ENCODE results near the gene MSH5. TPM values are rescaled to one million over a fixed set of nuclear protein-coding genes. Genes with fewer than 3 reads are reported as not detected.

The MSH5 gene
- total and polyA plus RNA-seq, 2 of the 13 experiments (the other 11 are each of a cell fraction or from before 2014, with no cell fraction given): 10.2 to 38.7 TPM

DNA sequence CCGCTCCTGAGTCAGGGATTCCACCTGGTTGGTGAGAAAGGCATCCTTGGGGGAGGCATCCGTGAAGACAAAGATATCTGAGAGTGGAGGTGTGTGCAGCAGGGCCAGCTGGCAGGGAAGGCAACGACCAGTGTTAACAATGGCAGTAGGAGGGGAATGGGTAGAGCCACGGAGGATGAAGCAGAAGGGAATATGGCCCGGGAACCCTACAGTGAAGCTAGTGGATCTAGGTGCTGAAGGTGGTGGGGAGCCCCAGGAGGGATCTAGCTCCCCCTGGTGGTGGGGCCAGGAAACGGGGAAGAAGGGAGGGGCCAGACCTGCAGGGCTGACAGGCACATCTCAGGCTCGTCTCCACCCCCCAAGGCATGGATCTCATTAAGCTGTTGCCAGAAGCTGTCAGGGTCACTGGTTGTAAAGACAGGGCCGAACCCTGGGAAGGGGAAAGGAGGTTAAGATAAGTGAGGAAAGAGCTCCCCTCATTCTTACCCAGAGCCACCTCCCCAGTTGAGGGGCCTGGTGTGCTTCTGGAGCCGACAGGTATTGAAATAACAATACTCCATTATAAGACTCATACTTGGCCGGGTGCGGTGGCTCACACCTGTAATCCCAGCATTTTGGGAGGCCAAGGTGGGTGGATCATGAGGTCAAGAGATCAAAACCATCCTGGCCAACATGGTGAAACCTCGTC lies 30.0 kb downstream of the MSH5 start (continued):
- no peak for TF ChIP-seq ZNF547 (CRISPR knock-in tag; IDR thresholded peaks at IDR 0.05)
- no peak for TF ChIP-seq GPN1 (CRISPR knock-in tag; IDR thresholded peaks at IDR 0.05; ENCODE audit: borderline replicate concordance)
- peak; percentile 77 for TF ChIP-seq ZMYM2 (CRISPR knock-in tag; IDR thresholded peaks at IDR 0.05)
- TF ChIP-seq ZNF383 (CRISPR knock-in tag; IDR thresholded peaks at IDR 0.05; ENCODE audit: borderline replicate concordance): no peak
- no peak for TF ChIP-seq ZNF264 (CRISPR knock-in tag; IDR thresholded peaks at IDR 0.05)
- peak; percentile 53 for TF ChIP-seq ZNF883 (CRISPR knock-in tag; IDR thresholded peaks at IDR 0.05; ENCODE audit: not compliant biosample characterization)
- TF ChIP-seq ZMAT3 (CRISPR knock-in tag; conservative IDR thresholded peaks at IDR 0.05): no peak
- peak; percentile 61; the same call in 1 of the 2 replicates for TF ChIP-seq ZSCAN25 (CRISPR knock-in tag; IDR thresholded peaks at IDR 0.05)
- no peak for TF ChIP-seq KDM6A (CRISPR knock-in tag; IDR thresholded peaks at IDR 0.05; ENCODE audit: low read depth)
- TF ChIP-seq RNF2 (conservative IDR thresholded peaks at IDR 0.05; ENCODE audit: low read depth): no peak
- no peak for TF ChIP-seq KLF15 (CRISPR knock-in tag; IDR thresholded peaks at IDR 0.05; ENCODE audit: borderline replicate concordance)
- TF ChIP-seq KMT2B (CRISPR knock-in tag; IDR thresholded peaks at IDR 0.05): 0 out of 2 replicates have a peak, but pooled peaks have one; percentile 48
- TF ChIP-seq ZNF776 (CRISPR knock-in tag; IDR thresholded peaks at IDR 0.05): no peak
- TF ChIP-seq SMYD3 (CRISPR knock-in tag; IDR thresholded peaks at IDR 0.05): no peak
- TF ChIP-seq, protein P1, sequence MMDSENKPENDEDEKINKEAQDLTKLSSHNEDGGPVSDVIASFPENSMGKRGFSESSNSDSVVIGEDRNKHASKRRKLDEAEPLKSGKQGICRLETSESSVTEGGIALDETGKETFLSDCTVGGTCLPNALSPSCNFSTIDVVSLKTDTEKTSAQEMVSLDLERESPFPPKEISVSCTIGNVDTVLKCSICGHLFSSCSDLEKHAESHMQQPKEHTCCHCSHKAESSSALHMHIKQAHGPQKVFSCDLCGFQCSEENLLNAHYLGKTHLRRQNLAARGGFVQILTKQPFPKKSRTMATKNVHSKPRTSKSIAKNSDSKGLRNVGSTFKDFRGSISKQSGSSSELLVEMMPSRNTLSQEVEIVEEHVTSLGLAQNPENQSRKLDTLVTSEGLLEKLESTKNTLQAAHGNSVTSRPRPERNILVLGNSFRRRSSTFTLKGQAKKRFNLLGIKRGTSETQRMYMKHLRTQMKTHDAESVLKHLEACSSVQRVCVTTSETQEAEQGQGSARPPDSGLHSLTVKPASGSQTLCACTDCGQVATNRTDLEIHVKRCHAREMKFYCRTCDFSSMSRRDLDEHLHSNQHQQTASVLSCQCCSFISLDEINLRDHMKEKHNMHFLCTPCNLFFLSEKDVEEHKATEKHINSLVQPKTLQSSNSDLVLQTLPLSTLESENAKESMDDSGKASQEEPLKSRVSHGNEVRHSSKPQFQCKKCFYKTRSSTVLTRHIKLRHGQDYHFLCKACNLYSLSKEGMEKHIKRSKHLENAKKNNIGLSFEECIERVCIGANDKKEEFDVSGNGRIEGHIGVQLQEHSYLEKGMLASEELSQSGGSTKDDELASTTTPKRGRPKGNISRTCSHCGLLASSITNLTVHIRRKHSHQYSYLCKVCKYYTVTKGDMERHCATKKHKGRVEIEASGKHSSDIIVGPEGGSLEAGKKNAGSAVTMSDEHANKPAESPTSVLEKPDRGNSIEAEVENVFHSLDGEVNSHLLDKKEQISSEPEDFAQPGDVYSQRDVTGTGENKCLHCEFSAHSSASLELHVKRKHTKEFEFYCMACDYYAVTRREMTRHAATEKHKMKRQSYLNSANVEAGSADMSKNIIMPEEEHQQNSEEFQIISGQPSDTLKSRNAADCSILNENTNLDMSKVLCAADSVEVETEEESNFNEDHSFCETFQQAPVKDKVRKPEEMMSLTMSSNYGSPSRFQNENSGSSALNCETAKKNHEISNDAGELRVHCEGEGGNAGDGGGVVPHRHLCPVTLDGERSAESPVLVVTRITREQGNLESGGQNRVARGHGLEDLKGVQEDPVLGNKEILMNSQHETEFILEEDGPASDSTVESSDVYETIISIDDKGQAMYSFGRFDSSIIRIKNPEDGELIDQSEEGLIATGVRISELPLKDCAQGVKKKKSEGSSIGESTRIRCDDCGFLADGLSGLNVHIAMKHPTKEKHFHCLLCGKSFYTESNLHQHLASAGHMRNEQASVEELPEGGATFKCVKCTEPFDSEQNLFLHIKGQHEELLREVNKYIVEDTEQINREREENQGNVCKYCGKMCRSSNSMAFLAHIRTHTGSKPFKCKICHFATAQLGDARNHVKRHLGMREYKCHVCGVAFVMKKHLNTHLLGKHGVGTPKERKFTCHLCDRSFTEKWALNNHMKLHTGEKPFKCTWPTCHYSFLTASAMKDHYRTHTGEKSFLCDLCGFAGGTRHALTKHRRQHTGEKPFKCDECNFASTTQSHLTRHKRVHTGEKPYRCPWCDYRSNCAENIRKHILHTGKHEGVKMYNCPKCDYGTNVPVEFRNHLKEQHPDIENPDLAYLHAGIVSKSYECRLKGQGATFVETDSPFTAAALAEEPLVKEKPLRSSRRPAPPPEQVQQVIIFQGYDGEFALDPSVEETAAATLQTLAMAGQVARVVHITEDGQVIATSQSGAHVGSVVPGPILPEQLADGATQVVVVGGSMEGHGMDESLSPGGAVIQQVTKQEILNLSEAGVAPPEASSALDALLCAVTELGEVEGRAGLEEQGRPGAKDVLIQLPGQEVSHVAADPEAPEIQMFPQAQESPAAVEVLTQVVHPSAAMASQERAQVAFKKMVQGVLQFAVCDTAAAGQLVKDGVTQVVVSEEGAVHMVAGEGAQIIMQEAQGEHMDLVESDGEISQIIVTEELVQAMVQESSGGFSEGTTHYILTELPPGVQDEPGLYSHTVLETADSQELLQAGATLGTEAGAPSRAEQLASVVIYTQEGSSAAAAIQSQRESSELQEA (CRISPR knock-in tag; IDR thresholded peaks at IDR 0.05; ENCODE audit: not compliant biosample characterization): no peak
- no peak for TF ChIP-seq SNAPC2 (CRISPR knock-in tag; IDR thresholded peaks at IDR 0.05)
- TF ChIP-seq RAD51 (IDR thresholded peaks at IDR 0.05; ENCODE audit: borderline replicate concordance): no peak
- no peak for TF ChIP-seq PAF1 (CRISPR knock-in tag; IDR thresholded peaks at IDR 0.05)
- TF ChIP-seq, protein P2, sequence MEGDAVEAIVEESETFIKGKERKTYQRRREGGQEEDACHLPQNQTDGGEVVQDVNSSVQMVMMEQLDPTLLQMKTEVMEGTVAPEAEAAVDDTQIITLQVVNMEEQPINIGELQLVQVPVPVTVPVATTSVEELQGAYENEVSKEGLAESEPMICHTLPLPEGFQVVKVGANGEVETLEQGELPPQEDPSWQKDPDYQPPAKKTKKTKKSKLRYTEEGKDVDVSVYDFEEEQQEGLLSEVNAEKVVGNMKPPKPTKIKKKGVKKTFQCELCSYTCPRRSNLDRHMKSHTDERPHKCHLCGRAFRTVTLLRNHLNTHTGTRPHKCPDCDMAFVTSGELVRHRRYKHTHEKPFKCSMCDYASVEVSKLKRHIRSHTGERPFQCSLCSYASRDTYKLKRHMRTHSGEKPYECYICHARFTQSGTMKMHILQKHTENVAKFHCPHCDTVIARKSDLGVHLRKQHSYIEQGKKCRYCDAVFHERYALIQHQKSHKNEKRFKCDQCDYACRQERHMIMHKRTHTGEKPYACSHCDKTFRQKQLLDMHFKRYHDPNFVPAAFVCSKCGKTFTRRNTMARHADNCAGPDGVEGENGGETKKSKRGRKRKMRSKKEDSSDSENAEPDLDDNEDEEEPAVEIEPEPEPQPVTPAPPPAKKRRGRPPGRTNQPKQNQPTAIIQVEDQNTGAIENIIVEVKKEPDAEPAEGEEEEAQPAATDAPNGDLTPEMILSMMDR (CRISPR knock-in tag; IDR thresholded peaks at IDR 0.05): peak; percentile 98
- no peak for TF ChIP-seq ZNF549 (CRISPR knock-in tag; IDR thresholded peaks at IDR 0.05)
- TF ChIP-seq ZNF121 (CRISPR knock-in tag; IDR thresholded peaks at IDR 0.05): no peak
- no peak for TF ChIP-seq KLF6 (CRISPR knock-in tag; IDR thresholded peaks at IDR 0.05)
- TF ChIP-seq ZNF790 (CRISPR knock-in tag; IDR thresholded peaks at IDR 0.05; ENCODE audit: borderline replicate concordance): no peak

All from HepG2 (cell line).